AG04450 (cell line): Measurements from ENCODE around the gene EID2B. TPM values are rescaled to one million over a fixed set of nuclear protein-coding genes. Genes with fewer than 3 reads are reported as not detected.

ENCODE experiments used
- CTCF ChIA-PET: fragments of 300-600, 350-600 bp; formaldehyde crosslinking; extraction: SDS; loops from one replicate; lab custom pipeline; 2022; ENCODE audit warnings: antibody characterized with exemption, inconsistent platforms; lab: Charles Lee
- POLR2A ChIA-PET: fragments of 350-600 bp; formaldehyde crosslinking; extraction: SDS; loops from one replicate; lab custom pipeline; 2021; ENCODE audit warnings: antibody characterized with exemption, inconsistent platforms; lab: Yijun Ruan, JAX
- DNase-seq: peaks from one replicate; pipeline ENCODE4 v3.0.0-alpha.2; 2011; ENCODE audit warnings: low read depth, low spot score
- H3K27ac ChIP-seq: one replicate; pipeline ENCODE4 v1.5.1; 2012; ENCODE audit warnings: low read depth, low read length, control low read depth
- H3K27me3 ChIP-seq: one replicate; pipeline ENCODE4 v1.6.0; 2012; ENCODE audit warnings: low read length; ENCODE audit not compliant: control insufficient read depth, insufficient read depth
- H3K4me3 ChIP-seq: 2 replicates; pipeline ENCODE4 v1.5.1; 2011; ENCODE audit warnings: mild to moderate bottlenecking, low read depth, low read length, control low read depth
- H3K9me3 ChIP-seq: 2 replicates; pipeline ENCODE4 v1.5.1; 2012; ENCODE audit warnings: low read length; ENCODE audit not compliant: control insufficient read depth, insufficient read depth
- CTCF ChIP-seq: IDR thresholded peaks from 2 replicates; pipeline ENCODE4 v1.5.1; 2011; ENCODE audit warnings: low read depth, low read length, control low read depth, inconsistent platforms
- polyA plus RNA-seq: library from polyadenylated mRNA; depleted of rRNA; stranded (reverse); fragments of >200 nt; gene quantifications from 2 replicates; pipeline ENCODE4 v1.2.3, GENCODE V29; 2011

EID2B gene
- polyA plus RNA-seq, 1 experiment, result 3.1 TPM

- CTCF ChIA-PET, result interaction anchor here (0.9 to 1.7 kb wide), 4 partner anchors 36 to 141 kb away, joined by 3 to 10 read pairs (median 3); partner anchors contain the start of gene DLL3
- Histone ChIP-seq H3K27me3 (peaks cover 8% of the 10 kb centered on the region), H3K27ac (peak overlapping the region; percentile 77), H3K4me3 (peak overlapping the region; percentile 93), H3K9me3 (no peaks in the 10 kb centered on the region)
- no peak for TF ChIP-seq CTCF
- DNase-seq, result no peak
- POLR2A ChIA-PET, result interaction anchor here (1.0 kb wide), 2 partner anchors 94 to 98 kb away, joined by 3 read pairs; partner anchors contain the start of gene SUPT5H
Measured at GRCh38 chr19:39539165-39539517, 6.5 kb upstream of the EID2B start.

GRCh38 chr19:39533791-39534190, 1.1 kb upstream of the EID2B start:
- Histone ChIP-seq H3K9me3 (no peaks in the 10 kb centered on the region; the same call in 1 of the 2 replicates), H3K4me3 (no peak overlapping the region), H3K27me3 (no peaks in the 10 kb centered on the region), H3K27ac (no peak overlapping the region)
- no peak for TF ChIP-seq CTCF
- POLR2A ChIA-PET, result interaction anchor here (0.8 kb wide), 1 partner anchor 88 kb away, joined by 3 read pairs; the partner anchor contains the start of gene SUPT5H
- CTCF ChIA-PET, result interaction anchor here (0.5 to 3.7 kb wide), 7 partner anchors 10 to 725 kb away, joined by 3 to 32 read pairs (median 3); partner anchors contain the start of gene RPS16
- no peak for DNase-seq

- ChIA-PET POLR2A (interaction anchor here (1.2 to 1.5 kb wide), 2 partner anchors 53 to 97 kb away, joined by 5 to 10 read pairs; partner anchors contain the start of genes RPS16 and TIMM50), CTCF (interaction anchor here (0.5 to 3.7 kb wide), 19 partner anchors 9 to 724 kb away, joined by 3 to 32 read pairs (median 5); partner anchors contain the start of genes RPS16, SAMD4B and TIMM50)
- no peak overlapping the region for H3K4me3 ChIP-seq
- no peak overlapping the region for H3K27ac ChIP-seq
- H3K9me3 ChIP-seq, result no peaks in the 10 kb centered on the region; the same call in 1 of the 2 replicates
- no peaks in the 10 kb centered on the region for H3K27me3 ChIP-seq
- no peak for DNase-seq
- no peak for TF ChIP-seq CTCF
Measured at GRCh38 chr19:39533003-39533512, 406 bp upstream of the EID2B start.

- TF ChIP-seq CTCF, result no peak
- ChIA-PET CTCF (interaction anchor here (0.6 to 3.7 kb wide), 12 partner anchors 11 to 190 kb away, joined by 3 to 32 read pairs (median 6); partner anchors contain the start of genes RPS16 and SAMD4B), POLR2A (interaction anchor here (0.6 to 1.5 kb wide), 4 partner anchors 51 to 99 kb away, joined by 3 to 10 read pairs (median 4); partner anchors contain the start of genes RPS16 and TIMM50)
- no peaks in the 10 kb centered on the region for H3K27me3 ChIP-seq
- no peaks in the 10 kb centered on the region; the same call in 1 of the 2 replicates for H3K9me3 ChIP-seq
- H3K4me3 ChIP-seq, result peak overlapping the region; percentile 95
- peak overlapping the region; percentile 52 for H3K27ac ChIP-seq
- DNase-seq, result no peak
Measured at GRCh38 chr19:39531834-39532232, 819 bp downstream of the EID2B start.

GRCh38 chr19:39525205-39525604, 7.4 kb downstream of the EID2B start:
- ChIA-PET CTCF (interaction anchor here (1.1 kb wide), 1 partner anchor 114 kb away, joined by 3 read pairs; no protein-coding TSS in a partner anchor), POLR2A (no interaction called here)
- Histone ChIP-seq H3K27me3 (no peaks in the 10 kb centered on the region), H3K9me3 (no peaks in the 10 kb centered on the region), H3K4me3 (no peak overlapping the region), H3K27ac (no peak overlapping the region)
- TF ChIP-seq CTCF, result no peak
- DNase-seq, result no peak
